Esophagus mucosa (tissue), 1 donor: ENCODE measurements around the gene METTL5. TPM values are rescaled to one million over a fixed set of nuclear protein-coding genes. Genes with fewer than 3 reads are reported as not detected.
A peak's percentile ranks its signal among the peaks of the same experiment; 100 is the strongest.

ENCODE experiments used
- ATAC-seq: fragments of 200-7000 bp; cut with Tn5 transposase; one replicate; pipeline ENCODE4 v1.9.1; 2020
- total RNA-seq: library from RNA; stranded (reverse); gene quantifications from one replicate; pipeline ENCODE4 v1.2.4, GENCODE V29; 2023
- donor health status: DM: yes; HTN: yes; CAD: no.

METTL5 gene
- total RNA-seq, 1 donor from 2014 or later = 41.2 TPM

- no peak for ATAC-seq
Observed at GRCh38 chr2:169778446-169778845, 46.3 kb downstream of the METTL5 start.

DNA sequence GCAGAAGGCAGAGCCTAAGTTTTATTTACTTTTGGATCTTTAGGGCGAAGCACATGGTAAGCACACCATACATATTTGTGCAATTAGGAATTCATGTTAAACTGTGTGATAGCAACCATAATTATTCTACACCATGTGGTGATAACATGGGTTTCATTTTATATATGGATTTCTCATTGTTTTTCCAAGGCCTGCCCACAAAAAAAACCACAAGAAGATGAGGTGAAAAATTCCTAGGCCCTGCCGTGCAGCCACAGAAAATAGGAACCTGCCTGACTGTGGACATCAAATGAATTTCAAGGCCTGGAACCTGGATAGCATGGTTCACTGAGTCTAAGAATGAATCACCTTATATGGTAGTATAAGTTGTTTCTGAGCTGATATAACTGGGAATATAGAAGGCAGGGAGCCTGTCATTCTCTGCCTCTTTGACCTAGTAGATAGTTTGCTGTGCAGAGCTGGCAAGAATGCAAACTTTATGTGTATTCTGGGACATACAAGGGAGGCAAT is 48.4 kb downstream of the METTL5 start:
- no peak for ATAC-seq

GRCh38 chr2:169775765-169776164 is 48.9 kb downstream of the METTL5 start:
- no peak for ATAC-seq

GRCh38 chr2:169775354-169775753 is 49.4 kb downstream of the METTL5 start:
- ATAC-seq = no peak

GRCh38 chr2:169772651-169773050 is 52.1 kb downstream of the METTL5 start:
- no peak for ATAC-seq

DNA sequence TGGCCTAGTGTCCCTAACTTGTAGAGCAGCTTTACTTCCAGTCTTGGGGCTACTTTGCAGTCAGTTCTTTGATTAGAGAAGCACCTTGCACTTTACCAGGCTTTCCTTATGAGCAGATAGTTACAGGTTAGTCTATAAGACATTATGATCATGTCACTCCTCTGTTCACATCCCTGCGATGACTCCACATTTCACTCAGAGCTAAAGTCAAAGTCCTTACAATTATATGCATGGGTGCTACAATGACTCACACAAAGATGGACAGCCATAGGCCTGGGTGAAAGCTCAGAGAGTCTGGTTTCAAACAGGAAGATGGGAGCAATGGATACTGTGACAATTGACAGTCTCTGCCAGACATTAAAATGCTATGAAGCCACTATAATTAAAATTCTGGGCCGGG is 53.1 kb downstream of the METTL5 start:
- no peak for ATAC-seq

DNA sequence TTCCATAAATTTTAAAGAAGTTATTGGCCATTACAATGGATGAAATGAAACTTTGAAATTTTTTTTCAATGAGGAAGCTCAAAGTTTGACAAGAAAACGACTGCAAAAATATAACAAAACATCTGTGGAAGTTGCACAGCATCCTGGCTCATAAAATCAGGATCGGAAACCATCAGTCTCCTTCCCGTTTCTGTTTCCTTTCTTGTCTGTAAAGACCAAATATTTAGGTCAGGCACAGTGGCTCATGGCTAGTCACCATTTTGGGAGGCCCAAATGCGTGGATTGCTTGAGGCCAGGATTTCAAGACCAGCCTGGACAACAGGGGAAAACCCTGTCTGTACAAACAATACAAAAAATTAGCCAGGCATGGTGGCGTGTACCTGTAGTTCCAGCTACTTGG is 53.7 kb downstream of the METTL5 start:
- ATAC-seq = no peak

DNA sequence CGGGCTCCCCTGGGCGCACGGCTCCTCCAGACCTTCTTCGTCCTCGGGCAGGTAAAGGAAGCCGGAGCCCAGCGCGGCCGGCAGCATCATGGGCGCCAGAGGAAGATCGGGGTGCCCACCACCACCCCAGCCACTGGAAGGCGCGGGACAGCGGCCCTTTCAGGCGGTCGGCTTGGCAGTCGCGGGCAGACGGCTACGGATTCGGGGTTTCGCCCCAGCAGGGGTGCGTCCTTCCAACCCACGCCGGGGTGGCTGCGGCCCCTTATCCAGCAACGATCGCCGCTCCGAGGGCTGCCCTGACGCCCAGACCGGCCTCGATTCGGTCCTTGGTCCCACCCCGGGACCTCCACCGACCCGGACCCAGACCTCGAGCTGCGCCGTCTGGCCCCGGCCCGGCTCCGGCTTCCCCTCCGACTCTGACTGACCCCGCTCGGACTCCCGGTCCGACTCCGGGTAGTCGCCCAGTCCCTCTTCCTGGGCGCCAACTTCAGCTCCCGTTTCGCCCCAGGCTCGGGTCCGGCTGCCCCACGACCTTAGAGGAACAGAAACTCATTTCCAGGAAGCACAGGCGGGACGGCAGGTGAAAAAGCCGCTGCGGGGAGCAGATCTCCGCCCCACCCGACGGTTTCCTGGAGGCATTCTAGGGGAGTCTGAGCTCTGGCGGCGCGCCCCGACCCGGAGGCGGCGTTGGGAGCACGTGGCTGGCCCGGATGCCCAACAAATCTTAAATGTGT is 56.3 kb downstream of the METTL5 start:
- peak; percentile 57 for ATAC-seq

GRCh38 chr2:169767243-169767888 is 57.3 kb downstream of the METTL5 start:
- peak; percentile 60 for ATAC-seq

DNA sequence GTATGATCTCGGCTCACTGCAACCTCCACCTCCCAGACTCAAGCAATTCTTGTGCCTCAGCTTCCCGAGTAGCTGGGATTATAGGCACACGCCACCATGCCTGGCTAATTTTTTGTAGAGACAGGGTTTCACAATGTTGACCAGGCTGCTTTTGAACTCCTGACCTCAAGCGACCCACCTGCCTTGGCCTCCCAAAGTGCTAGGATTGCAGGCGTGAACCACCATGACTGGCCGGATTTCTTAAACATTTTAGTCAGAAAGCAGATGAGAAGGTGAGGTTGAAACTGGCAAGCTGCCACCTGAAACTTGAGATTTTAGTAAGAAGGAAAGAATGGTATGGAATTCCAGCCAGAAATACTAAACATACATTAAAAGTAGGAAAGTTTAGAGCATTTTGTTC is 59.2 kb downstream of the METTL5 start:
- ATAC-seq = no peak

- ATAC-seq = no peak
Observed at GRCh38 chr2:169761970-169762292, 62.8 kb downstream of the METTL5 start.

Other genes with a start within 250 kb of the METTL5 start
- 28.0 TPM for gene PPIG, start 240.6 kb downstream of the METTL5 start, total RNA-seq
- gene CFAP210, start 130.5 kb downstream of the METTL5 start, total RNA-seq = not detected
- 1.7 TPM for gene PHOSPHO2, start 130.4 kb downstream of the METTL5 start, total RNA-seq
- gene KLHL23, start 91.1 kb downstream of the METTL5 start, total RNA-seq = 1.6 TPM
- gene SSB, start 26.0 kb downstream of the METTL5 start, total RNA-seq = 40.1 TPM
- 23.8 TPM for gene UBR3, start 2.5 kb upstream of the METTL5 start, total RNA-seq